GM23338 (cell line): ENCODE data around the gene TXNL4A.
"Not testable (repeated sequence)": the region's sequence is repeated elsewhere in the genome, so short reads cannot be mapped to it uniquely, and the experiment has no call there.

ENCODE experiments used
- TF ChIP-seq, protein P1 (sequence below), 2 experiments: fragments of 200-600 bp in 1 of 2; sonication (generic) in 1 of 2; conservative IDR thresholded peaks; 2 replicates each; pipeline versions ENCODE4 v1.5.1 to v1.6.1; 2016 to 2017; ENCODE audit warnings: antibody characterized with exemption in 2 of 2, low read depth in 2 of 2, mild to moderate bottlenecking in 2 of 2, moderate library complexity in 1 of 2
- TF ChIP-seq, protein P2 (sequence below): IDR thresholded peaks from one replicate; pipeline ENCODE4 v1.6.1; 2018; ENCODE audit warnings: antibody characterized with exemption; ENCODE audit not compliant: unreplicated experiment

DNA sequence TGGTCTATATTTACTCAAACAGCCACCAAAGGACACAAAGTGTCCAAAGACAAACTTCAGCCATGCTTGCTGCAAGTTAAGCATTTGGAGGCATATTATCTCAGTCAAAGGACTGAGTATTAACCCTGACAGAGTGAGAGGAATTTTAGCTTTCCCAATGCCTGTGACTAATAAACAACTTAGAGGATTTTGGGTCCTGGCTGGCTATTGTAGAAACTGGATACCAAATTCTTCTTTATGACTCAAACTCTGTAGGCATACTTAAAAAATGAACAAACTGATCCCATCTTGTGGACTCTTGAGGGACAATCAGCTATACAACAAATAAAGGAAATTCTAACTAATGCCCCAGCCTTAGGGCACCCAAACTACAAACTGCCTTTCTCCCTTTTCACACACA is 39.4 kb upstream of the TXNL4A start:
- TF ChIP-seq, protein P1, sequence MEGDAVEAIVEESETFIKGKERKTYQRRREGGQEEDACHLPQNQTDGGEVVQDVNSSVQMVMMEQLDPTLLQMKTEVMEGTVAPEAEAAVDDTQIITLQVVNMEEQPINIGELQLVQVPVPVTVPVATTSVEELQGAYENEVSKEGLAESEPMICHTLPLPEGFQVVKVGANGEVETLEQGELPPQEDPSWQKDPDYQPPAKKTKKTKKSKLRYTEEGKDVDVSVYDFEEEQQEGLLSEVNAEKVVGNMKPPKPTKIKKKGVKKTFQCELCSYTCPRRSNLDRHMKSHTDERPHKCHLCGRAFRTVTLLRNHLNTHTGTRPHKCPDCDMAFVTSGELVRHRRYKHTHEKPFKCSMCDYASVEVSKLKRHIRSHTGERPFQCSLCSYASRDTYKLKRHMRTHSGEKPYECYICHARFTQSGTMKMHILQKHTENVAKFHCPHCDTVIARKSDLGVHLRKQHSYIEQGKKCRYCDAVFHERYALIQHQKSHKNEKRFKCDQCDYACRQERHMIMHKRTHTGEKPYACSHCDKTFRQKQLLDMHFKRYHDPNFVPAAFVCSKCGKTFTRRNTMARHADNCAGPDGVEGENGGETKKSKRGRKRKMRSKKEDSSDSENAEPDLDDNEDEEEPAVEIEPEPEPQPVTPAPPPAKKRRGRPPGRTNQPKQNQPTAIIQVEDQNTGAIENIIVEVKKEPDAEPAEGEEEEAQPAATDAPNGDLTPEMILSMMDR (conservative IDR thresholded peaks at IDR 0.05; ENCODE audit: low read depth in 2 of 2): not testable (repeated sequence)
- TF ChIP-seq, protein P2, sequence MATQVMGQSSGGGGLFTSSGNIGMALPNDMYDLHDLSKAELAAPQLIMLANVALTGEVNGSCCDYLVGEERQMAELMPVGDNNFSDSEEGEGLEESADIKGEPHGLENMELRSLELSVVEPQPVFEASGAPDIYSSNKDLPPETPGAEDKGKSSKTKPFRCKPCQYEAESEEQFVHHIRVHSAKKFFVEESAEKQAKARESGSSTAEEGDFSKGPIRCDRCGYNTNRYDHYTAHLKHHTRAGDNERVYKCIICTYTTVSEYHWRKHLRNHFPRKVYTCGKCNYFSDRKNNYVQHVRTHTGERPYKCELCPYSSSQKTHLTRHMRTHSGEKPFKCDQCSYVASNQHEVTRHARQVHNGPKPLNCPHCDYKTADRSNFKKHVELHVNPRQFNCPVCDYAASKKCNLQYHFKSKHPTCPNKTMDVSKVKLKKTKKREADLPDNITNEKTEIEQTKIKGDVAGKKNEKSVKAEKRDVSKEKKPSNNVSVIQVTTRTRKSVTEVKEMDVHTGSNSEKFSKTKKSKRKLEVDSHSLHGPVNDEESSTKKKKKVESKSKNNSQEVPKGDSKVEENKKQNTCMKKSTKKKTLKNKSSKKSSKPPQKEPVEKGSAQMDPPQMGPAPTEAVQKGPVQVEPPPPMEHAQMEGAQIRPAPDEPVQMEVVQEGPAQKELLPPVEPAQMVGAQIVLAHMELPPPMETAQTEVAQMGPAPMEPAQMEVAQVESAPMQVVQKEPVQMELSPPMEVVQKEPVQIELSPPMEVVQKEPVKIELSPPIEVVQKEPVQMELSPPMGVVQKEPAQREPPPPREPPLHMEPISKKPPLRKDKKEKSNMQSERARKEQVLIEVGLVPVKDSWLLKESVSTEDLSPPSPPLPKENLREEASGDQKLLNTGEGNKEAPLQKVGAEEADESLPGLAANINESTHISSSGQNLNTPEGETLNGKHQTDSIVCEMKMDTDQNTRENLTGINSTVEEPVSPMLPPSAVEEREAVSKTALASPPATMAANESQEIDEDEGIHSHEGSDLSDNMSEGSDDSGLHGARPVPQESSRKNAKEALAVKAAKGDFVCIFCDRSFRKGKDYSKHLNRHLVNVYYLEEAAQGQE: not testable (repeated sequence)
